Measurements from ENCODE around the gene PCDH9.

DNA sequence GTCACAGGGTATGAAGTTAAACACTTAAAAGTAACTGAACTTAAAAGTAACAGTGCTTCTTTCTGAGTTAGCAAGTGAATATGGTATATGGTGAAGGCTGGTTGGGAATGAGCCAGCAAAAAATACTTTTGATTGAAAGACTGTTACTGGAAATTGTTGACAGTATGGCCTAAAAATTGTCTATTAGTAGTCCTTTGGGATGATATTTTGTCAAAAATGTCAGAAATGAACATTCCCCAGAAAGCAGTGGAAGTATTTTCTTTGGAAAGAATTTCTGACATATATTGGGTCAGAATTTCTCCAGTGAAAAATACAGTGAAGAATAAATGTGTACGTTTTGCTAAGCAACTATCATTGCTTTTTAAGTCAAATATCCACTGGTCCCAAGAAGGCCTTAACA, 860.5 kb downstream of the PCDH9 start:
- TF ChIP-seq, protein P1, sequence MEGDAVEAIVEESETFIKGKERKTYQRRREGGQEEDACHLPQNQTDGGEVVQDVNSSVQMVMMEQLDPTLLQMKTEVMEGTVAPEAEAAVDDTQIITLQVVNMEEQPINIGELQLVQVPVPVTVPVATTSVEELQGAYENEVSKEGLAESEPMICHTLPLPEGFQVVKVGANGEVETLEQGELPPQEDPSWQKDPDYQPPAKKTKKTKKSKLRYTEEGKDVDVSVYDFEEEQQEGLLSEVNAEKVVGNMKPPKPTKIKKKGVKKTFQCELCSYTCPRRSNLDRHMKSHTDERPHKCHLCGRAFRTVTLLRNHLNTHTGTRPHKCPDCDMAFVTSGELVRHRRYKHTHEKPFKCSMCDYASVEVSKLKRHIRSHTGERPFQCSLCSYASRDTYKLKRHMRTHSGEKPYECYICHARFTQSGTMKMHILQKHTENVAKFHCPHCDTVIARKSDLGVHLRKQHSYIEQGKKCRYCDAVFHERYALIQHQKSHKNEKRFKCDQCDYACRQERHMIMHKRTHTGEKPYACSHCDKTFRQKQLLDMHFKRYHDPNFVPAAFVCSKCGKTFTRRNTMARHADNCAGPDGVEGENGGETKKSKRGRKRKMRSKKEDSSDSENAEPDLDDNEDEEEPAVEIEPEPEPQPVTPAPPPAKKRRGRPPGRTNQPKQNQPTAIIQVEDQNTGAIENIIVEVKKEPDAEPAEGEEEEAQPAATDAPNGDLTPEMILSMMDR (IDR thresholded peaks at IDR 0.05): no peak
- no peak for TF ChIP-seq POLR2A (IDR thresholded peaks at IDR 0.05)

Data from heart left ventricle (tissue), 13 donors.